ENCODE results near the gene ZFPL1. TPM values are rescaled to one million over a fixed set of nuclear protein-coding genes. Genes with fewer than 3 reads are reported as not detected.
A peak's percentile ranks its signal among the peaks of the same experiment; 100 is the strongest.

ZFPL1 gene
- total and polyA plus RNA-seq, 9 of the 15 experiments (the other 6 are each of a cell fraction or from before 2014, with no cell fraction given) = 3.7 to 37.5 (median 22.7) TPM

DNA sequence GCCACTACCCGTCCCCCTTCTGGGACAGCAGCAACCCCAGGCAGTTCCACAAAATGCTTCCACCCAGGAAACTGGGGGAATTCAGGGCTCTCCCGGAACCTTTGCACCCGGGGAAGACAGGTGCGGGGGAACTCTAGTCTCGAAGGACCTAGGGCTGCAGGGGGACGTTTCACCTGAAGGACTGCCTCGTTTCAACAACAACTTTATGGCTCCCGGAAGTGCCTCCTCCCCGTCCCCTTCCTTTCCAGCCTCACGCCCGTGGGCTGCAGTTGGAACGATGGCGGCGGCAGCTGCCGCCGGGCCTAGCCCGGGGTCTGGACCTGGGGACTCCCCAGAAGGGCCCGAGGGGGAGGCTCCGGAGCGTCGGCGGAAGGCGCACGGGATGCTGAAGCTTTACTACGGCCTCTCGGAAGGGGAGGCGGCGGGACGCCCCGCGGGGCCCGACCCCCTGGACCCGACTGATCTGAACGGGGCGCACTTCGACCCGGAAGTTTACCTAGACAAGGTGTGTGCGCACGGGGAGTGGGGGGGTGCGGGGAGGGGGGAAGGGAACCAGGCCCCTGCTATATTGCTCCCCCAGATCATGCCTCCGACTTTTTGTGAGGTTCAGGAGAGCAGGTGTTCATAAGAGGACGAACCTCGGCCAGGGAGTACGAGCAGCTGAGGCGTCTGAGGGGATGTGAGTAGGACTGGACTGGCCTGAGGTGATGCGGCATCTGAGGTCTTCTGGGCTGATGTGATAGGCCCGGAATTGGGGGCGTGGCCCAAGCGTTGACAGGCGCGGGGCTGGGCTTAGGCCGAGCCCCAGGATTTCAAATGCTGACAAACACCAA lies 12.2 kb downstream of the ZFPL1 start, which contains the start of gene VPS51 (continued):
- TF ChIP-seq, protein P1, sequence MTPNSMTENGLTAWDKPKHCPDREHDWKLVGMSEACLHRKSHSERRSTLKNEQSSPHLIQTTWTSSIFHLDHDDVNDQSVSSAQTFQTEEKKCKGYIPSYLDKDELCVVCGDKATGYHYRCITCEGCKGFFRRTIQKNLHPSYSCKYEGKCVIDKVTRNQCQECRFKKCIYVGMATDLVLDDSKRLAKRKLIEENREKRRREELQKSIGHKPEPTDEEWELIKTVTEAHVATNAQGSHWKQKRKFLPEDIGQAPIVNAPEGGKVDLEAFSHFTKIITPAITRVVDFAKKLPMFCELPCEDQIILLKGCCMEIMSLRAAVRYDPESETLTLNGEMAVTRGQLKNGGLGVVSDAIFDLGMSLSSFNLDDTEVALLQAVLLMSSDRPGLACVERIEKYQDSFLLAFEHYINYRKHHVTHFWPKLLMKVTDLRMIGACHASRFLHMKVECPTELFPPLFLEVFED (CRISPR knock-in tag; conservative IDR thresholded peaks at IDR 0.05) = peak; percentile 58
- peak; percentile 81 for TF ChIP-seq TAF9B (IDR thresholded peaks at IDR 0.05; ENCODE audit: partially characterized antibody)
- TF ChIP-seq COPS2 (conservative IDR thresholded peaks at IDR 0.05) = no peak
- peak; percentile 50 to 85; a peak in 2 of 4 replicates for TF ChIP-seq FOXA3 (CRISPR knock-in tag; conservative IDR thresholded peaks at IDR 0.05 in 1 of 2, IDR thresholded peaks at IDR 0.05 in 1 of 2)
- TF ChIP-seq, protein P2, sequence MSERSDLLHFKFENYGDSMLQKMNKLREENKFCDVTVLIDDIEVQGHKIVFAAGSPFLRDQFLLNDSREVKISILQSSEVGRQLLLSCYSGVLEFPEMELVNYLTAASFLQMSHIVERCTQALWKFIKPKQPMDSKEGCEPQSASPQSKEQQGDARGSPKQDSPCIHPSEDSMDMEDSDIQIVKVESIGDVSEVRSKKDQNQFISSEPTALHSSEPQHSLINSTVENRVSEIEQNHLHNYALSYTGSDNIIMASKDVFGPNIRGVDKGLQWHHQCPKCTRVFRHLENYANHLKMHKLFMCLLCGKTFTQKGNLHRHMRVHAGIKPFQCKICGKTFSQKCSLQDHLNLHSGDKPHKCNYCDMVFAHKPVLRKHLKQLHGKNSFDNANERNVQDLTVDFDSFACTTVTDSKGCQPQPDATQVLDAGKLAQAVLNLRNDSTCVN (CRISPR knock-in tag; IDR thresholded peaks at IDR 0.05) = peak; percentile 63; the same call in 1 of the 2 replicates
- TF ChIP-seq, protein P3, sequence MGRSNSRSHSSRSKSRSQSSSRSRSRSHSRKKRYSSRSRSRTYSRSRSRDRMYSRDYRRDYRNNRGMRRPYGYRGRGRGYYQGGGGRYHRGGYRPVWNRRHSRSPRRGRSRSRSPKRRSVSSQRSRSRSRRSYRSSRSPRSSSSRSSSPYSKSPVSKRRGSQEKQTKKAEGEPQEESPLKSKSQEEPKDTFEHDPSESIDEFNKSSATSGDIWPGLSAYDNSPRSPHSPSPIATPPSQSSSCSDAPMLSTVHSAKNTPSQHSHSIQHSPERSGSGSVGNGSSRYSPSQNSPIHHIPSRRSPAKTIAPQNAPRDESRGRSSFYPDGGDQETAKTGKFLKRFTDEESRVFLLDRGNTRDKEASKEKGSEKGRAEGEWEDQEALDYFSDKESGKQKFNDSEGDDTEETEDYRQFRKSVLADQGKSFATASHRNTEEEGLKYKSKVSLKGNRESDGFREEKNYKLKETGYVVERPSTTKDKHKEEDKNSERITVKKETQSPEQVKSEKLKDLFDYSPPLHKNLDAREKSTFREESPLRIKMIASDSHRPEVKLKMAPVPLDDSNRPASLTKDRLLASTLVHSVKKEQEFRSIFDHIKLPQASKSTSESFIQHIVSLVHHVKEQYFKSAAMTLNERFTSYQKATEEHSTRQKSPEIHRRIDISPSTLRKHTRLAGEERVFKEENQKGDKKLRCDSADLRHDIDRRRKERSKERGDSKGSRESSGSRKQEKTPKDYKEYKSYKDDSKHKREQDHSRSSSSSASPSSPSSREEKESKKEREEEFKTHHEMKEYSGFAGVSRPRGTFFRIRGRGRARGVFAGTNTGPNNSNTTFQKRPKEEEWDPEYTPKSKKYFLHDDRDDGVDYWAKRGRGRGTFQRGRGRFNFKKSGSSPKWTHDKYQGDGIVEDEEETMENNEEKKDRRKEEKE (IDR thresholded peaks at IDR 0.05; ENCODE audit: borderline replicate concordance in 1 of 2, control insufficient read depth in 1 of 2, low read depth in 2 of 2, low read length in 1 of 2) = peak in 1 of 2 experiments; percentile 98; a peak in 2 of 4 replicates
- TF ChIP-seq ZNF766 (CRISPR knock-in tag; conservative IDR thresholded peaks at IDR 0.05) = peak; percentile 68; the same call in 1 of the 2 replicates
- peak in 1 of 2 experiments; percentile 94; a peak in 2 of 4 replicates for TF ChIP-seq KDM4B (IDR thresholded peaks at IDR 0.05; ENCODE audit: borderline replicate concordance in 2 of 2, low read depth in 1 of 2)
- peak; percentile 70 for TF ChIP-seq EP300 (IDR thresholded peaks at IDR 0.05; ENCODE audit: low read length)
- TF ChIP-seq RAD21 (CRISPR knock-in tag; conservative IDR thresholded peaks at IDR 0.05 in 1 of 2, IDR thresholded peaks at IDR 0.05 in 1 of 2) = 0 out of 4 replicates have a peak, but pooled peaks of 1 of the 2 experiments have one; percentile 14
- TF ChIP-seq, protein P4, sequence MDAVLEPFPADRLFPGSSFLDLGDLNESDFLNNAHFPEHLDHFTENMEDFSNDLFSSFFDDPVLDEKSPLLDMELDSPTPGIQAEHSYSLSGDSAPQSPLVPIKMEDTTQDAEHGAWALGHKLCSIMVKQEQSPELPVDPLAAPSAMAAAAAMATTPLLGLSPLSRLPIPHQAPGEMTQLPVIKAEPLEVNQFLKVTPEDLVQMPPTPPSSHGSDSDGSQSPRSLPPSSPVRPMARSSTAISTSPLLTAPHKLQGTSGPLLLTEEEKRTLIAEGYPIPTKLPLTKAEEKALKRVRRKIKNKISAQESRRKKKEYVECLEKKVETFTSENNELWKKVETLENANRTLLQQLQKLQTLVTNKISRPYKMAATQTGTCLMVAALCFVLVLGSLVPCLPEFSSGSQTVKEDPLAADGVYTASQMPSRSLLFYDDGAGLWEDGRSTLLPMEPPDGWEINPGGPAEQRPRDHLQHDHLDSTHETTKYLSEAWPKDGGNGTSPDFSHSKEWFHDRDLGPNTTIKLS (IDR thresholded peaks at IDR 0.05; ENCODE audit: borderline replicate concordance, low read depth) = peak; percentile 81
- TF ChIP-seq EGR1 (conservative IDR thresholded peaks at IDR 0.05) = peak; percentile 39; the same call in 1 of the 2 replicates
- no peak for TF ChIP-seq HEY1 (CRISPR knock-in tag; IDR thresholded peaks at IDR 0.05; ENCODE audit: borderline replicate concordance)
- TF ChIP-seq ZBTB1 (CRISPR knock-in tag; IDR thresholded peaks at IDR 0.05; ENCODE audit: borderline replicate concordance, low read depth) = 0 out of 2 replicates have a peak, but pooled peaks have one; percentile 26
- TF ChIP-seq HCFC1 (IDR thresholded peaks at IDR 0.05; ENCODE audit: low read depth, low read length) = peak; percentile 99
- peak; percentile 89 for TF ChIP-seq SIN3B (IDR thresholded peaks at IDR 0.05; ENCODE audit: low read depth)

Measured in K562 (cell line).